Measurements from ENCODE around the gene TXNDC17. TPM values are rescaled to one million over a fixed set of nuclear protein-coding genes. Genes with fewer than 3 reads are reported as not detected.

TXNDC17 gene
- total and polyA plus RNA-seq, 2 of the 8 experiments (the other 6 are each of a cell fraction or from before 2014, with no cell fraction given) = 182 to 410 TPM

DNA sequence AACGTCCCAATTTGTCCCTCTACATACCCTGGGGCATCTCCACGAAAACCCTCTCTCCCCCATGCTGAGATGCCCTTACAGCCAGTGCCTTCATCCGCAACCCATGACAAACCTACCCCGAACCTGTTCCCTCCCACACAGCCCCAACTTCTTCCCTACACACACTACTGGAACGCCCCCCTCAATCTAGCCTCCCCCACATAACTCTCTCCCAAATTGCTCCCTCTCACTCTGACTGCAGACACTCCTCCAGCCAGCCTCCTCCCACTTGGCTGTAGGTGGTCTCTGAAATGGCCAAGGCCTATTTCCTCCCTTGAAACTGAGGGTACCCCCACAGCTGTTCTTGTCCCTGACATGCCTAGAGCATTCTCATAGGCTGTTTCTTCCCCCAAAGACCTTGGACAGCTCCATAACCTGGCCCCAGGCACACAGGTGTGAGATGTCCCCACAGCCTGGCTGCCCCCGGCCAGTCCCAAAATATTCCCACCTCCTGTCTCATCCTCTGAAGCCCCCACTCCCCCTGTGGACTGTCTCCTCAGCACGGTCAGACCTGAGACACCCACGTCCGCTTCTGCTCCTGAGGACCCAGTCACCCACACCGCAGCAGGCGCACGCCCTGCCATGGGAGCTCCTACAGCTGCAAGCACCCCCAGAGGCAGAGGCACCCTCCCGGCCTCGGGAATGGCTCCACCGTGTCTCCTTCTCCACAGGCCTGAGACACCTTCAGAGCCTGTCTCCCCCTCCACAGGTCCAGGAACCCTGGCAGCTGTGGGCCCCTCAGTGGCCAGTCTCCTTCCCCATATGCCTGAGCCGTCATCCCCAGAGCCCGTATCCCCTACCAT, 4.0 kb upstream of the TXNDC17 start (continued):
- TF ChIP-seq, protein P1, sequence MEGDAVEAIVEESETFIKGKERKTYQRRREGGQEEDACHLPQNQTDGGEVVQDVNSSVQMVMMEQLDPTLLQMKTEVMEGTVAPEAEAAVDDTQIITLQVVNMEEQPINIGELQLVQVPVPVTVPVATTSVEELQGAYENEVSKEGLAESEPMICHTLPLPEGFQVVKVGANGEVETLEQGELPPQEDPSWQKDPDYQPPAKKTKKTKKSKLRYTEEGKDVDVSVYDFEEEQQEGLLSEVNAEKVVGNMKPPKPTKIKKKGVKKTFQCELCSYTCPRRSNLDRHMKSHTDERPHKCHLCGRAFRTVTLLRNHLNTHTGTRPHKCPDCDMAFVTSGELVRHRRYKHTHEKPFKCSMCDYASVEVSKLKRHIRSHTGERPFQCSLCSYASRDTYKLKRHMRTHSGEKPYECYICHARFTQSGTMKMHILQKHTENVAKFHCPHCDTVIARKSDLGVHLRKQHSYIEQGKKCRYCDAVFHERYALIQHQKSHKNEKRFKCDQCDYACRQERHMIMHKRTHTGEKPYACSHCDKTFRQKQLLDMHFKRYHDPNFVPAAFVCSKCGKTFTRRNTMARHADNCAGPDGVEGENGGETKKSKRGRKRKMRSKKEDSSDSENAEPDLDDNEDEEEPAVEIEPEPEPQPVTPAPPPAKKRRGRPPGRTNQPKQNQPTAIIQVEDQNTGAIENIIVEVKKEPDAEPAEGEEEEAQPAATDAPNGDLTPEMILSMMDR (IDR thresholded peaks at IDR 0.05; ENCODE audit: control extremely low read depth in 1 of 3, insufficient read depth in 1 of 3, low read depth in 1 of 3, low read length in 3 of 3) = no peak
- TF ChIP-seq SRF (IDR thresholded peaks at IDR 0.05; ENCODE audit: low read depth, low read length) (no peak), CHD2 (IDR thresholded peaks at IDR 0.05; ENCODE audit: low read length) (no peak), CBX8 (IDR thresholded peaks at IDR 0.05; ENCODE audit: borderline replicate concordance, low read depth, low read length) (no peak)
